Liver (tissue), 9 donors: ENCODE measurements around the gene ABHD2. TPM values are rescaled to one million over a fixed set of nuclear protein-coding genes. Genes with fewer than 3 reads are reported as not detected.

Experiments used
- DNase-seq: peaks from one replicate; pipeline ENCODE4 v3.0.0-alpha.2; 2017; ENCODE audit warnings: low spot score
- H3K27ac ChIP-seq, 2 donors: one replicate each; pipeline ENCODE4 v1.7.0; 2013; ENCODE audit warnings: inconsistent platforms in 2 of 2, low read length in 2 of 2, control low read depth in 1 of 2, low read depth in 1 of 2, mild to moderate bottlenecking in 1 of 2
- H3K27me3 ChIP-seq, 4 donors: one replicate each; pipeline versions ENCODE4 v1.6.1 to v1.7.0; 2013; ENCODE audit warnings: low read length in 3 of 4, inconsistent platforms in 1 of 4, mild to moderate bottlenecking in 1 of 4, moderate library complexity in 1 of 4; ENCODE audit not compliant: control insufficient read depth in 4 of 4, insufficient read depth in 4 of 4
- H3K36me3 ChIP-seq, 4 donors: one replicate each; pipeline versions ENCODE4 v1.6.1 to v1.7.0; 2013; ENCODE audit warnings: low read length in 3 of 4, mild to moderate bottlenecking in 3 of 4, low read depth in 1 of 4, moderate library complexity in 1 of 4; ENCODE audit not compliant: control insufficient read depth in 4 of 4, insufficient read depth in 3 of 4
- H3K4me1 ChIP-seq, 4 donors: one replicate each; pipeline versions ENCODE4 v1.6.1 to v1.7.0; 2013; ENCODE audit warnings: low read length in 3 of 4, mild to moderate bottlenecking in 3 of 4, moderate library complexity in 1 of 4; ENCODE audit not compliant: control insufficient read depth in 4 of 4, insufficient read depth in 4 of 4
- H3K4me3 ChIP-seq, 3 donors: one replicate each; pipeline versions ENCODE4 v1.6.1 to v1.7.0; 2013; ENCODE audit warnings: low read length in 3 of 3, control low read depth in 1 of 3, low read depth in 1 of 3, mild to moderate bottlenecking in 1 of 3
- H3K9ac ChIP-seq, 2 donors: one replicate each; pipeline ENCODE4 v1.7.0; 2013; ENCODE audit warnings: low read length in 2 of 2, mild to moderate bottlenecking in 2 of 2, moderate library complexity in 2 of 2, control low read depth in 1 of 2, low read depth in 1 of 2
- H3K9me3 ChIP-seq, 4 donors: one replicate each; pipeline versions ENCODE4 v1.6.1 to v1.7.0; 2013; ENCODE audit warnings: low read length in 3 of 4; ENCODE audit not compliant: control insufficient read depth in 4 of 4
- CTCF ChIP-seq: fragments of 150-350 bp; IDR thresholded peaks from 2 replicates; pipeline ENCODE4 v1.5.1; 2017; ENCODE audit warnings: improper control_type of control experiment, low read depth, low read length; ENCODE audit not compliant: missing input control
- EGR1 ChIP-seq, 2 donors: IDR thresholded peaks; 2 replicates each; pipeline ENCODE4 v1.6.1; 2016 to 2018; ENCODE audit warnings: antibody characterized with exemption in 2 of 2, low read depth in 2 of 2
- FOXA1 ChIP-seq: IDR thresholded peaks from 2 replicates; pipeline ENCODE4 v1.6.1; 2016; ENCODE audit warnings: antibody characterized with exemption
- FOXA2 ChIP-seq: IDR thresholded peaks from 2 replicates; pipeline ENCODE4 v1.6.1; 2016; ENCODE audit warnings: antibody characterized with exemption
- GABPA ChIP-seq, 2 donors: IDR thresholded peaks in 1 of 2; conservative IDR thresholded peaks in 1 of 2; 2 replicates each; pipeline ENCODE4 v1.6.1; 2016; ENCODE audit warnings: antibody characterized with exemption in 2 of 2, mild to moderate bottlenecking in 1 of 2, moderate library complexity in 1 of 2
- HNF4A ChIP-seq, 2 donors: conservative IDR thresholded peaks; 2 replicates each; pipeline ENCODE4 v1.6.1; 2016; ENCODE audit warnings: antibody characterized with exemption in 2 of 2, mild to moderate bottlenecking in 2 of 2
- HNF4G ChIP-seq: IDR thresholded peaks from 2 replicates; pipeline ENCODE4 v1.6.1; 2016; ENCODE audit warnings: antibody characterized with exemption
- JUND ChIP-seq, 2 donors: IDR thresholded peaks; 2 replicates each; pipeline ENCODE4 v1.6.1; 2016; ENCODE audit warnings: antibody characterized with exemption in 2 of 2
- MAX ChIP-seq: IDR thresholded peaks from 2 replicates; pipeline ENCODE4 v1.6.1; 2016; ENCODE audit warnings: antibody characterized with exemption
- NR2F2 ChIP-seq: IDR thresholded peaks from 2 replicates; pipeline ENCODE4 v1.6.1; 2016; ENCODE audit warnings: antibody characterized with exemption
- RAD21 ChIP-seq, 2 donors: IDR thresholded peaks; 2 replicates each; pipeline ENCODE4 v1.6.1; 2016; ENCODE audit warnings: antibody characterized with exemption in 2 of 2, mild to moderate bottlenecking in 2 of 2
- REST ChIP-seq: IDR thresholded peaks from 2 replicates; pipeline ENCODE4 v1.6.1; 2016; ENCODE audit warnings: antibody characterized with exemption, mild to moderate bottlenecking
- RXRA ChIP-seq, 2 donors: IDR thresholded peaks; 2 replicates each; pipeline ENCODE4 v1.6.1; 2017 to 2018; ENCODE audit warnings: antibody characterized with exemption in 2 of 2, mild to moderate bottlenecking in 1 of 2
- SP1 ChIP-seq: IDR thresholded peaks from 2 replicates; pipeline ENCODE4 v1.6.1; 2018; ENCODE audit warnings: antibody characterized with exemption, mild to moderate bottlenecking
- TAF1 ChIP-seq: conservative IDR thresholded peaks from 2 replicates; pipeline ENCODE4 v1.6.1; 2016; ENCODE audit warnings: antibody characterized with exemption, mild to moderate bottlenecking
- ZBTB33 ChIP-seq: IDR thresholded peaks from 2 replicates; pipeline ENCODE4 v1.6.1; 2016; ENCODE audit warnings: antibody characterized with exemption
- WGBS: extraction: QIAGEN DNeasy Blood & Tissue Kit; methylation state at CpG from one replicate; pipeline ENCODE4 v1.1.7; 2013; 5-methylcytosine and 5-hydroxymethylcytosine counted together
- polyA plus RNA-seq, 2 donors: library from polyadenylated mRNA; stranded (reverse) in 1 of 2; unstranded in 1 of 2; fragments of 200-250 nt in 1 of 2; fragments of >200 nt in 1 of 2; fragmentation: Nextera tagmentation in 1 of 2; extraction: Ambion mirVana in 1 of 2; gene quantifications; one replicate each; pipeline versions ENCODE4 v1.2.1 to v1.2.3, GENCODE V29; 2013 to 2015
- total RNA-seq, 2 donors: library from RNA; depleted of rRNA; stranded (reverse); fragments of >200 nt; gene quantifications; one replicate each; pipeline ENCODE4 v1.2.3, GENCODE V29; 2014
- donor health status: healthy.
- donor health status: healthy.
- donor health status: healthy.
- donor health status: healthy.
- donor health status: healthy.

Gene ABHD2
- total and polyA plus RNA-seq, 4 donors: 34.6 to 663 (median 65.1) TPM

GRCh38 chr15:89058376-89058775 is 29.9 kb upstream of the ABHD2 start:
- 92% methylated on average over 4 of the region's 4 CpGs for WGBS
- TF ChIP-seq HNF4A (conservative IDR thresholded peaks at IDR 0.05) (no peak), JUND (IDR thresholded peaks at IDR 0.05) (no peak), NR2F2 (no peak), MAX (no peak), TAF1 (no peak), RAD21 (IDR thresholded peaks at IDR 0.05) (no peak), SP1 (no peak), CTCF (no peak), FOXA1 (no peak), REST (no peak), FOXA2 (no peak), RXRA (IDR thresholded peaks at IDR 0.05) (no peak), HNF4G (no peak), GABPA (IDR thresholded peaks at IDR 0.05 in 1 of 2, conservative IDR thresholded peaks at IDR 0.05 in 1 of 2) (no peak), EGR1 (IDR thresholded peaks at IDR 0.05; ENCODE audit: low read depth in 2 of 2) (no peak), ZBTB33 (no peak)

GRCh38 chr15:89058876-89059405 is 29.3 kb upstream of the ABHD2 start:
- peaks cover 2 to 6% (median 4%) of the 10 kb centered on the region in 4 donors for H3K4me1 ChIP-seq
- WGBS: 76% methylated on average over 5 of the region's 5 CpGs
- no peaks in the 10 kb centered on the region for H3K9me3 ChIP-seq
- TF ChIP-seq RXRA (IDR thresholded peaks at IDR 0.05) (no peak), TAF1 (no peak), ZBTB33 (no peak), CTCF (no peak), FOXA2 (no peak), GABPA (IDR thresholded peaks at IDR 0.05 in 1 of 2, conservative IDR thresholded peaks at IDR 0.05 in 1 of 2) (no peak), HNF4A (conservative IDR thresholded peaks at IDR 0.05) (no peak)

More at GRCh38 chr15:89058376-89058775, 29.9 kb upstream of the ABHD2 start:
- Histone ChIP-seq H3K27ac (no peak overlapping the region), H3K36me3 (no peaks in the 10 kb centered on the region), H3K9me3 (no peaks in the 10 kb centered on the region), H3K27me3 (no peaks in the 10 kb centered on the region), H3K4me3 (no peak overlapping the region), H3K4me1 (peaks cover 2 to 6% (median 4%) of the 10 kb centered on the region in 4 donors), H3K9ac (no peak overlapping the region)
- no peak for DNase-seq

More at GRCh38 chr15:89058876-89059405, 29.3 kb upstream of the ABHD2 start:
- DNase-seq: no peak
- H3K27ac ChIP-seq: no peak overlapping the region
- no peak overlapping the region for H3K4me3 ChIP-seq
- no peaks in the 10 kb centered on the region for H3K27me3 ChIP-seq
- no peak overlapping the region for H3K9ac ChIP-seq
- H3K36me3 ChIP-seq: no peaks in the 10 kb centered on the region
